GM21390 (cell line): ENCODE results near the gene KMT2D.

Experiments used
- ATAC-seq: cut with Tn5 transposase; IDR thresholded peaks from one replicate; pipeline ENCODE4 v1.9.1; 2021; ENCODE audit not compliant: unreplicated experiment

KMT2D gene

DNA sequence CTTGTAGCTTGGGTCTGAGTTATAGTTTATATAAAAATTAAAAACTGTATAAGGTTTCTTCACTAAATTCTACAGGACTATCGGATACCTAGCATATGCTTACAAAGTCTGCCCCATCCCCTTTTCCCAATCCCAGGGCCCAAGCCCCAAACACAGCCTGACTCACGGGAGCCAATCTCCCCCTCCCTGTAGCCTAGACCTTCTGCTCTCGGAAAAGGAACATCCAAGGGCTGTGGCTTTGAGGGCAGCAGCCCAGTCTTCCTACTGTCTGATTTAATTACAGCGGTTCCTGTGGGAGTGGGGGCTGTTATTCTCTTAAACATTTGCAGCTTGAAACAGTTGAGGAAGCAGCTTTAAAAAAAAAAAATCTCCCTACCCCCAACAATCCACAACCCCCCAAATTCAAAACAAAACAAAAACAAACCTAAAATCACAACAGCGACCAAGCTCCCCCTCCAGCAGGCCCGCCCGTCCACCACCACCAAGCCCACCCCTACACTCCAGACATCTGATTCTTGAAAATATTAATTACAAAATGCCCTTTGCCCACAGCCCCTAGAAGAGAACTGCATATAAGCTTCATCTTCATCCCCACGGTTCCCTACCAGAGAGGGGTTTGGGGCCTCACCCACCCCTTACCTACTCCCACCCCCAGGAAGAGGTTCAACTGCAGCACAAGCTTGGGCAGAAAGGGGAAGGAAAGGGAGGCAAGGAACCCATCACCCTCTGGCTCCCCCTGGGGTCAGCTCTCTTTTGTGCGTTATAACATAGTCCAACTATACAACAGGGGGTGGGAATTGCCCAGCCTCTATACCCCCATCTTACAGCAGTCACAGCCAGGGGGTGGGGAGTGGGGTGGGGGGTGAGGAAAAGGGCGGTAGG is 40.9 kb downstream of the KMT2D start:
- ATAC-seq, result no peak

DNA sequence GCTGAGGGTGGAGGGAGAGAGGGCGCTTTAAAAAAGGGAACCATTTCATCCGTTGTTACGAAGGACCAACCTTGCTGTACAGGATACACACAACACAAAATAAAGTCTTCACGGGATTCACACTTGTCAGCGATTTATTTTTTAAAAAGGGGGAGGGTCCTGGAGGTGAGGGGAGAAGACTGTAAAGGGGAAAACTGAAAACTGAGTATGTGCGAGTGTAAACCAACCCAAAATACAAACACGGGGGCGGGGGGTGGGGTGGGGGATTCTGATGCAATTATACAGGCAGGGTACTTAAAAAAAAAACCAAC is 41.5 kb downstream of the KMT2D start:
- peak; percentile 27 for ATAC-seq

GRCh38 chr12:49018261-49019119 is 42.1 kb downstream of the KMT2D start, which contains the start of gene PRKAG1:
TSS of gene PRKAG1 (minus strand) at chr12:49018776. CDS start at chr12:49018740, 36 bp downstream.
- ATAC-seq, result peak; percentile 90

- peak; percentile 13 for ATAC-seq
These were observed 42.7 kb downstream of the KMT2D start for GRCh38 chr12:49017891-49018260.

GRCh38 chr12:49015196-49015595 is 45.4 kb downstream of the KMT2D start:
- ATAC-seq, result no peak

GRCh38 chr12:49014547-49014946 is 46.0 kb downstream of the KMT2D start:
- ATAC-seq, result no peak

- ATAC-seq, result no peak
These were observed 47.2 kb downstream of the KMT2D start for GRCh38 chr12:49013428-49013827.

DNA sequence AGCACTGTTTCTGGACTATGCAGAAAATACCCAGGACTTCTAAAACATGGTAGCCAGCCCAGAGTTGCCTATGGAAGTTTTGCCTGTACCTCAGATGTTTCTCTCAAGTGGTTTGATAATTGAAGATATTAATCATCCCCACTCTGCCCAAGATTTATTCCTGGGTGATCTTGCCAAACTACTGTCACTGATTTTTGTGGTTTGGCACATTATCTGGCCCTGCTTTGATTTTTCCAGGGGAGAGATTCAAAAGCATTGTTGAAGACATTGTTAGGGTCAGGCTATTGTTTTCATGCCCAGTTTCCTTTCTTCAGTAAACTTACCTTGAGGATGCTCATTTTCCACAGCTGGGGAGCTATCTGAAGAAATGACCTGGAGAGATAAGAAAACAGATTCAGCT is 47.9 kb downstream of the KMT2D start:
- no peak for ATAC-seq
